Amniotic stem cell (primary cell): Measurements from ENCODE around the gene PTPRM.

Experiments
- DNase-seq: peaks from one replicate; lab custom pipeline; 2025; lab: John Stamatoyannopoulos, UW

PTPRM gene

DNA sequence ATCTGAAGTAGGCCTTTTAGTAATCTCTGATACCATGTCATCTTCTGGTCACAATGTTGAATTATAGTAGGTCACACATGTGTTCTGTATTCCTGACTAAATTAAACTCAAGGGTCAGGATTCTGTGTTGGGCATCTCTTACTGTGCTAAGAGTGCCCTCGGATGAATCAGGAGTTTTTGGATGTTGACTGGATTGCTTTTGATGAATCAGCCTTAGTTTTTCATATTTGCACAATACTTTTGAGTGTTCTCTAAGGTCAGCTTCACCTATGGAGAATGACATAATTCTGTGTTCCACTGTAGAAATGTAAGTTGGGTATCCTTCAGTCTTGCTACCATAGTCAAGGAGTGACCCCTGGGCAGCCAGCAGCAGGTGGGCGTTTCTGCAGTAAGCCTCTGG is 190.1 kb downstream of the PTPRM start:
- no peak for DNase-seq

DNA sequence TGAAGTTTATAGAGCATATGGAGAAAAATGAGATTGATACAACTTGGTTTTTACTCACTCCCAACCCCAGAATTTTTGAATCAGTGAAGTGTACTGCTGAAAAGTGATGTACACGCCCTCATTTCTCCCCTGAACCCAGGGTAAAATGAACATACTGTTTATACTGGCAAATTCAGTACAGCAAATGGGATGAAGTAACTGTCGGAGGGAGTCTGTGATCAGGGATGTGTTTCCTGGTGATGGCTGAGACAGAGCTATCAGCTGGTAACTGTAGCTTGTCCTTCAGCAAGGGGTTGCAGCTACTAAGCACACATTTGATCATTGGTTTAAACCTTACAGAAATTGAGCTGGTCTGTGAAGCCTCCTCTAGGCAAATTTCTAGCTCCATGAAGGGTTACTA is 191.6 kb downstream of the PTPRM start:
- DNase-seq: no peak

DNA sequence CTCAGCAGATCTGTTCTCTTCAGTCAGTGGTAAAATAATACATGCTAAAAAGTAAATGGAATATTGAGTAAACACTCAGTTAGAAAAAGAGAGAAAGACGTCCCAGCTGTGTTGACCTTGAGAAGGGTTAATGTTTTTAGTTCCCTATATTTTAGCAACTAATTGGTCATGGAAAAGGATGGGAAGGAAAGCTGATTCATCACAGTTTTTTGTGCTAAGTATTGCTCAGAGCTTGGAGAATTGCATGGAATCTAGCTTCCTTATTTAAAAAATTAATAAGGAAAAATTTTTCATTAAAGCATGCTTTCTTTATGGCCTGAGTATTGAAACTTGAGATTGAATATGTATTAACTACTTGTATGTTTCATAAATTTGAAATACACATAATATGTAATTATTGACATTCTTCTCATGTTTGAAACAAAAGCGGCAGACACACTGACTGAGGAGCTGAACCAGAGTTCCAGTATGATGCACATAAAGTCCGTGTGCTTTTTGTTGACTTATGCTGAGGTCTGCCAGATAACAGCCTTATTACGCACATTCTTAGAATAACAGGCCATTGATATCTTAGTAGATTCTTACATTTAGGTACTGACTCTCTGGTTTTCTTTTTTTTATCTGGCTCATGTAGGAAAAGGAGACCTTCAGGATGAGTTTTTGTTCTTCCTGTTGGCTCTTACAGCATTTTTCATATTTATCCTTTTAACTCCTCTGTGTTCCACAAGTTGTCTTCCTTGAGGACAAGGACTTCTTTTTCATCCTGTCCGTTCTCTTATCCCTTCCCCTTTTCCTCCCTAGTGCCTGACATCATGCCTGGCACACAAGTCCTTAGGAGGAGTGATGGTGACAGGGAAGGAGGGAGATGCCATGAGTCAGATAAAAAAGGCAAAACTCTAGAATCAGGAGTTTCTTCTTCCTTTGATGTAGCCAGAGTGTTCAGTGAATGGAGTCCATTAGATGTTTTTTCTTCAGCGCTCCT is 194.1 kb downstream of the PTPRM start:
- no peak for DNase-seq

DNA sequence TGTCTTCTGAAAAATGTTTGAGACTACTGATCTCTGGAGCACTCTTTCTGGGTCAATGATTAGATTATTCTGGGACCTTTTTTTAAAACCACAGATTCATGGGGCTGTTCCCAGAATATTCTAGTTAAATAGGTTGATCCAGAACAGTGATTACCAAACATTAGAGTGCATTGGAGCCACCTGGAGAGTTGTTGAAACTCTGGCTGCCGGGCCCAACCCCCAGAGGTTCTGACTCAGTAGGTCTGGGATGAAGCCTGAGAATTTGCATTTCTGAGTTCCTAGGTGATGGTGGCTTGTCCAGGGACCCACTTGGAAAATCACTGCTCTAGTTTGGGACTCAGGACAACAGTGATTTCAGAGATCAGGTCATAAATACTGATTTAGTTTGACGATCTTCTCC is 197.3 kb downstream of the PTPRM start:
- no peak for DNase-seq

DNA sequence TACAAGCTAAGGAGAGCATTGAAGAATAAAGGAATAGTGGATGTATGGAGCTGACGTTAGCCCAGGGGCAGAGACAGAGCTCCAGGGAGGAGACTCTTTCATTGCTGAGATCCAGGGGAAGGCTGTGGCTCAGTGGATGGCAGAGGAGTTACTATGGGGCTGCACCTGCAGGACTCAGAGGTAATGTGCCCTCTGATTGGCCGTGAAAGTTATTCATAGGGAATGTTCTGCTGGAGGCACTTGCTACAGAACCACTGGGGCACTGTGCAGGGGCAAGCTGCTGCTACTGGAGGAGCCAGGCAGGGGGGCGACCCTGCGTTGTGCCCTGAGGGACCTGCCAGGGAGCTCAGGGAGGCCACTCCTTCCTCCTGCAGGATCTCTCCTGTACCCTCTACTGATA is 199.2 kb downstream of the PTPRM start:
- DNase-seq: no peak

DNA sequence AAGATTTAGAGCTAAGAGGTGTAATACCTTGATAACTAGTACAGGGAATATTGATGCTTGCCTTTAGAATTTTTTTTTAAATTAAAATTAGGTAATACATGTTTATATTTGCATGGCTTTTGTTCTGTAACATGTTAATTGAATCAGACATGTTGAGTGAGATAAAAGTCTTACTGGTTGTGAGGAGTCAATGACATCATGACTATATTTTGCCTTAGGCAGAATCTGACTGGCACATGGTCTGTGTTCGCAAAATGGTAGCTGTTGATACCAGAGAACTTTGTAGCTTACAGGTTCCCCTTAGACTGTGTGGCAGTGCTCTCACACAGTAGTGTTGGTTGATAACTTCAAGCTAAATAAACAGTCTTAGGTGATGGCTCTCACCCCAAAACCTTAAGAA is 199.7 kb downstream of the PTPRM start:
- no peak for DNase-seq

DNA sequence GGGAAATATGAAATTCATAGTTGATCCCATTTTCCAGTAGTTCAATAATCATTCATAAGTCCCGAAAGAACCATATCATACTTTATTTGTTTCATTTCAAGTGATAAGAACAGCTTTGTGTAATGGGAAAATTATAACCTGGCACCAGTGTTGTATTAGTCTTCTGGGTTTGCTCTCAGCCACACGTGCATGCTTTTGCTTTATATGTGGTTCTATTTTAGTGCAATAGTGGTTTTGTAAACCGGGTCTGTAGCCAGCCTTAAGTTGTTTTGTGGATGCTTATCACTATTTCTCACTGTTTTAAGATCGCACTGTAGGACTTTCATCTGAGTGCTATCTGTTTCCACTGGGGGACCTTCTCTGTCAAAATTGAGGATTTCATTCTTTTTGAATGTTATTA is 203.8 kb downstream of the PTPRM start:
- no peak for DNase-seq

DNA sequence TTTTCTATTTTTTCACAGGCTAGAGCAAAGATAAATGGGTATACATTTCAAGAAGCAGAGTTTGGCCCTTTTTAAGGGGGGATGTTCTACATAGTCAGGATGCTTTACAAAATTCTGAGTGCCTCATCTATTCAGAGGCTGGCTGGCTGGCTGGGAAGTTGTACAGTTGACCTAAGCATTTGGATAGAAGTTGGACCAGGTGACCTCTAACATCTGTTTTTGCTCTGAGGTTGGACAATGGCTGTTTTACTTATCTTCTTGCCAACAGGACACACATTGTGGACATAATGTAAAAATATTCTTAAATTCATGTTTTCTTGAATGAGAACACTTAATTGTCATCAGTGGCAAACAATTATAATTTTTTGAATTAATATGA is 205.4 kb downstream of the PTPRM start:
- DNase-seq: no peak

DNA sequence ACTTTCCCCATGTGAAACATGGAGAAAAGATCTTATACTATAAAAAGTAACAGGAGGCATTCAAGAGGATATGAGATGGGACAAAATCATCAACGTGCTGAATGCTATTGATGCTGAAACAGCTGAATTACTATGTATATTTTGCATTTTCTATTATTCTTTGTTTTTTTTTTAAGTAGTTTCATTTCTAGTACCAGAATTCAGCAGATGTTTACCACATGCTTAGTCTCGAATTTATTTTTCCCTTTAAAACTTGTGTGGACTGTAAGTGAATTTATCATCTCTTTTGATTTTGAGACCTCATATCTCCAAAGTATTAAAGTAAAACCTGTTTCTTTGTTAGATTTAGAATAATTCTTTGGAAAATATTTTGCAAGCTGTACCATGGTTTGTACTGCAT is 205.8 kb downstream of the PTPRM start:
- no peak for DNase-seq

DNA sequence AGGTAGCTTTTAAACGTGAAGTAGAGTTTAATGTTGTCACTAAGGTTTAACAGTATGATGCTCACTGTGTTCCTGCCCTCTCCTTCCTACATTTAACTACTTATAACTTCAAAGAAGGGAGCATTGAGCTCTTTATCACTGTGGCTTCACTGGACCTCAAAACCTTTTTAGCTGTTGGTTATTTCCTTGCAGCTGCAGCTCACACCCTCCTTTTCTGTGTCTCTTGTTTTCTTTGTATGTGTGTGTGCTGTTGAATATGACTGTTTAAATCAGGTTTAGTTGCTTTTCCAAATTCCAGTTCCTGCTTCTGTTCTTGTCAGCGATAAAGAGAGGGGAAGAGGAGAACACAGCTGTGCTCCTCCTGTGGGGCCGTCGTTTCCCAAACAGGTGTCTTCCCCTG is 208.0 kb downstream of the PTPRM start:
- no peak for DNase-seq

DNA sequence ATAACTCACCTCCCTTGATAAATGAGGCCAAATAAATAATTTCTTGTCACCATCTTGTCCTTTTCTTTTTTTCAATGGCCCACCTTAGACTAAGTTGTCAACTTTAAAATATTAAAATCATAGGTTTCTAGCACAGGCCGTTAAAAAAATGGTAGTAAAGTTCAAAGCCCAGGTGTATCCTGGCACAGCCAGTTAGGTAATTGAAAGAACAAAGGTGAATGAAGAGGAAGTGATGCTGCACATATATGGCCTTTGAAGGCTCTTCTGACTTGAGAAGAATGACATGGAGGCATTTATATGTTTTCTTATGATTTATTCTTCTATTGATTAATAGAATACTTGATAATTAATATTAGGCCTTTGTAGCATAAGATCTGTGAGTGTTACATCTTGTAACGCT is 208.7 kb downstream of the PTPRM start:
- no peak for DNase-seq

DNA sequence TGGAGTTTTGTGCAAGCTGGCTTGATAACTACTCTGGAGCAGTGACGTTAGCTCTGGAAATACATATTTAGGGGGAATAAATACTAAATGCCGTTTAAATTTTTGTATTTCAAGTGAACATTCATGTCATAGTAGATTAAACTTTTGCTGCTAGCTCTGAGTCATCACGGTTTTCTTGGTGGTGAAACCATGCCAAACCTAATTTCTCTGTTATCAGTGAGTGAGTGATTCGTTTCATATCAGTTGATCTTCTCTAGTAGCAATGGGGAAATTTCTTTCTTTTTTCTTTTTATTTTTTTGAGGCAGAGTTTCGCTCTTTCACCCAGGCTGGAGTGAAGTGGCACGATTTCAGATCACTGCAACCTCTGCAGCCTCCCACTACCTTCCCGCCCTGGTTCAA is 211.1 kb downstream of the PTPRM start:
- DNase-seq: no peak

DNA sequence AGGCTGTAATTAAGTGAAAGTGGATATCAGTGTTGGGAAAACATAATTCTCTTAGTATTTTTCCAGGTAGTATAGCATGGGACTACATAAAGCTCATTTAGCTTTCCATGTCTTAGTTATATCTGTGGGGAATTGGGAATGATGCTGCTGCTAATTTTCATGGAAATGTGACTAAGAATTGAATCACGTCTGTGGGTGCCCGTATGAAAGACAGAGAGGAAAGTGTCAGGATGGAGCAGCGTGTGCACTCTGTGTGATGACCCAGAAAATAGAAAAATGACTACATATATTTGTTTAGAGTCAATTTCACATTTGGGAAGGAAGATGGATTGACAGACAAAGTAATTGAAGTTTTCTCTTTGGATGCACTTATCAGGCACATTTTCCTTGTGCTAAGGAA is 212.1 kb downstream of the PTPRM start:
- DNase-seq: no peak

DNA sequence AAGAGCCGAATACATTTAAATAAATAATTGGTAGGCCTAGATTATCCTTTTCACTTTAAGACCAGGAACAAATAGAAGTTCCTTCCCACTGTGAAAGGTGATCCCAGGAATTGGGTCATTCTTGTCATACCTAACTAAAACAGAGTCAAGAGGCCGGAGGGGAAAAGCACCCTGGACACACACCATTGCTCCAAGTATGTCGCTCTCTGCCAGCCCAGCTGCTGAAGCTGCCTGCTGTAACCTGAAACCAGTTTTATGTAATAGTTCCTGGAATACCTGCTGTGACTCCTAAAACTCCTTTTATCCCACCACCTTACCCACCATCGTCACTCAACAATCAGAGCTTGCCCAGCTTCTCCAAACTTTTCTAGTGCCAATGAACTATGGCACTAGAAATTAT is 217.1 kb downstream of the PTPRM start:
- DNase-seq: no peak

DNA sequence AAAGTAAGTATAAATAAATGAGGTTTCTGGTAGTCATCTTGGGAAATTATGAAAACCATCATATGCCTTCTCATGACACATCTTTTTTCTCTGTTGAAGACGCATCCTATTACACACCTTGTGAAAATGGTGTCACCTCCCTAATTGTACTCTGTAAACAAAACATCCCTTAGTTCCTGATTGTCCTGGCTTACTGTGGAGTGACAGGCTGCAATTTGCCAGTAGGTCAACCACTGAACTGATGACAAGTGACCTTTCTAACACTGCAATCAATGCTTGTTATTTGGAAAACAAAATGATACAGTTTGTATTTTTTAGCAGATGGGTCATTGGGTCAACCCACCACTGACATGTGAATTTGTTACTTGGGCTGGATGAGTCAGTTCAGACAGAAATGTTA is 219.5 kb downstream of the PTPRM start:
- no peak for DNase-seq

DNA sequence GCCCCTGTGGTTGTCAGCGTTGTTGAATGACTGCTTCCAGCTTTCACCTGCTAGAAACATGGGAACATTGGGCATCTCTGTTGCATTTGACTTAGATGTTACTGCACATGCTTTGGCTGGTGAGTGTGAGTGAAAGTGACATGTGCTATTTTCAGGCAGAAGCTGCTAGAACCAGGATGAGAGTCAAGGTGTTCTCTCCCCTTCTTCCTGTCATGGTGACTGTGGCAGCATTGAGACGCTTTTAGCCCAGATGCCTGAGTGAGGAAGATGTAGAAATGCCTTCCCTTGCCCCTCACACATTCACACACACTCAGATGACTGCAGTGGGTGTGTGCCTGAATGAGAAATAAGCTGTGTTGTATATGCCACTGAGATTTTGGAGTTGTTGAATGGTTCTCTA is 220.2 kb downstream of the PTPRM start:
- DNase-seq: no peak

DNA sequence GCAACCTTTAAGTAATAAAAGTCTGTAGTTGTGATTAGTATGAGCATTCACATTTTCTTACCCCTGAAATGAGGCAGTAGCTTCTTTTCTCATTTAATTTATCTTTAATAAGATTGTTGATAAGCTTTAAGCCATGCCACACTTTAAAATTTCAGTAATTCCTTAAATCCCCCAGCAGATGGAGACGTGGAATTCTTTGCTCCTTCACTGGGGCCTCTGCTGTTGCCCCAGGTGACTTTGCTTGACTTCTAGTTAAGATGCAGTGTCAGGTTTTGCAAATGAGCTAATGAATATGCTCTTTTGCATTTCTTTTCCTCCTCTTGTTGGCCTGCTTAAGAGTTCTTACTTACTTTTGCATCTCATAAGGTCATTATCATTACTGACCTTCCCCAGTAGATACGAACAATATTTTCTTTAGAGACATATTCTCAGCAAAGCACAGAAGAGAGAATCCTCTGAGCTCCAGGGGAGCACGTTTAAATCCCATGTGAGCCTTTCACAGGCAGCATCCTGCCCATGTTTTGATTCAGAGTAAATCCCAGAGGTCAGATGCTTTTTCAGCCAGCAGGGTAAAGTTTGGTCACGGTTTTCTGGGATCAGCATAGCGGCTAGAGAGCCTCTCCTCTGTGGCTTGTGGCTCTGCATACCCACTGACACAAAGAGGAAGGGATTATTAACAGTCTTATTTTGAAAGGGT is 222.9 kb downstream of the PTPRM start:
- DNase-seq: no peak

DNA sequence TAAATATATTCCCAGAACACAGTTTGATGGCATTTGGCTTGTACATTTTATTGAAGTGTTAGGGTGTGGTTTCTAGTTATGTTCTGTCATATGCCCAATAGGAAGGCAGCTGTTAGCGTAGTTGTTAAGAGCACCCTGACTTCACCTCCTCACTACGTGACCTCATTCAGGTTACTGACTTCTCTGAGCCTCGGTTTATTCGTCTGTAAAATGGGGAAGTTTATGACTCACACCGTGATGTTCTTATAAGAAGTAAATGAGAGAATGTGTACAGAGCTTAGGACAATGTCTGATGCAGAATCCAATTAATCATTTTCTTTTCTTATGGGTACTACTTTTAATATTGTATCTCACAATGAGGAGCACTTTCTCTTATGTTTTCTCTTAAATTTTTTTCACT is 226.0 kb downstream of the PTPRM start:
- DNase-seq: no peak

DNA sequence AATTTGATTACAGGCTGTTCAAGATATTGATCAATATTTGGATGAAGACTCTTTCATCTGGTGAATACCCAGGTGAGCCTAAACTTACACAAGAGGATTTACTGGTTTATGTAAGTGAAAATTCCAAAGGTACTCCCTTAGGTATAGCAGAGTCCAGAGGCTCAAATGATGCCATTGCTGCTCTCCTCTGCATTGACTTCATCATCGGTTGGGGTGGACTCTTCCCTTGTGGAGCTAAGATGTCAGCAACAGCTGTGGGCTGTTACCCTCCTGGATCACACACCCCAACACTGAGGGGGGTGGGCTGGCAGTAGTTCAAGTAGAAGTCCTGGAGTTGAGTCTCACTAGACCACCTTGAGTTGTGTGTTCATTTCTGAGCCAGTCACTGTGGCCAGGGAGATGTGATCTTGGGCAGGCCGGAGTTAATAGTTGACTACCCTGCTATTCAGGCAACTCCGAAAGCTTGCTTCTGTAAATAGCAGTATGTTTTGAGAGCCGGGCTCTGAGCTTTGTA is 236.9 kb downstream of the PTPRM start:
- no peak for DNase-seq

DNA sequence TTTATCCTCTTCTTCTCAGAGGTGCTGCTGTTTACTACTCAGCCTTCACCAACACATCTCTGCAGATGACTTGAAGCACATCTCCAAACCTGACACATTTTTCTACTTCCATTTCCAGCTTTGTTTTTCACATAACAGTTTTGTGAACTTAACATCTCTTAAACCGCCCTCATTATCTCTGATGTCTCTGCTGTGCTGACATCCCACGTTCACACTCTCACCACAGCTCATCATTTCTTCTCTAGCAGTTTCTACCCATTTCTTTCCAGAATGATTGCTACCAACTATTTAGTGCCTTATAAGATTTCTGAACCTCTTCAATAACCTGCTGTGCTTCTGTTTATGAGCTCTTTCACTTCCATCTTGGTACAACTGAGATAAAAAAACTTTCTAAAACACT is 238.0 kb downstream of the PTPRM start:
- no peak for DNase-seq

DNA sequence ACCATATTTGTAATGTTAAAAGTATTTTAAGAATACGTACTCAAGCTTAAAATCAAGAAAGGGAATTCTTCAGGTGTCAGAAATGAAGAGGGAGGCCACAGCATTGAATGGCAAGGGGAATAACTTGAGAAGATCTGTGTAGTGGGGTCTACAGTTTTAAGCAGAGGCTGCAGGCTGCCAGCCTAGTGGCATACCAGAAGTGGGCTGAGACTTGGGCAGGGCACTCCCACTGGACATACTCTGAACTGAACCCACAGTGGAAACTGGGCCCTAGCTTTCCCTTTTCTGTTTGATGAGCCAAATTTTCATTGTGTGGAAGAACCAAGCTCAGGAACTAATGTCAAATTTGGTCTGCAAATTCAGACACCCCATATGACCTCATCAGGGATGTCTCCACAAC is 238.8 kb downstream of the PTPRM start:
- DNase-seq: no peak

DNA sequence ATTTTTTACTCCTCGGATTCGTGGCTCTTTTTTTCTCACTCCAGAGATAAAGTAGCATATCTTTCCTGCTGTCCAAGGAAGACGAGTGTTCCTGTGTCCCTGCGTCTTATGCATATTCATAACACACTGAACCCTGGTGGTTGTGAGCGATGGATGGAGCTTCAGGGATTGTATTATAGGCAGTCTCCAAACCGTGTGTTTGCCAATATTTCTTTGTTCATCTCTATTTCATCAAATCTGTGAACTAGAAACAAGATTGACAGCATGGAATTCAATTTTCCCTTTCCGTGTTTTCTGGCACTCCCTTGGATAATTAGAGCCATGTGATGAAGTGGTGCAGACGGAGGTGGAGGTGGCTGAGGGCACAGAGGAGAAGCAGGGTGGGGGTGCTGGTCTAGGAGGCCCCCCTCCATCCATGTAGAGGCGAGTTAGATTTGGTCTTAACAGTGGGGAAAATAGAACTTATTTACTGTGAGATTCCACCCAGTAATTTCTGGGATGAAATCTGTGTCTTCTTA is 240.9 kb downstream of the PTPRM start:
- no peak for DNase-seq

DNA sequence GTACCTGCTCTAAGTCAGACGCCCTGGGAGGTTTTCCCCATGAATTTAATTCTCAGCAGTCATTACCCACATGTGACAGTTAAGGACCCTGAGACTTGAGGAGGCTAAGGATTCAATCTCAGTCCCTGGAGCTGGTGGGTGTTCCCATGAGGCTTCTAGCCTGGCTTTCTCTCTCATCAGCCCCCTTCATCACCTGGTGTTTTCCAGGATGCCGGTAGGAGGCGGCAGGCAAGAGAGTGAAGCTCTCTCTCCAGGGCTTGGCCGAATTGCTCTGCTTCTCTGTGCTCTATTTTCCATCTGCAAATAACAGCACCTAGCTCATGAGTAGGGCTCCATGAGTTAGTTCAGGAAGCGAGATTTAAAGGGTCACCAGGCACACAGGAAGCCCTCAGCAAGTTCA is 241.9 kb downstream of the PTPRM start:
- no peak for DNase-seq
